Neural progenitor cell (in vitro differentiated cells): ENCODE measurements around the gene MARK4.

Source experiments
- CTCF ChIP-seq: fragments of 200-600 bp; sonication (generic); IDR thresholded peaks from 2 replicates; pipeline ENCODE4 v1.5.1; 2017; ENCODE audit warnings: antibody characterized with exemption, mild to moderate bottlenecking
- EZH2 ChIP-seq: fragments of 200-600 bp; sonication (generic); IDR thresholded peaks from 2 replicates; pipeline ENCODE4 v1.6.1; 2017; ENCODE audit warnings: antibody characterized with exemption, mild to moderate bottlenecking, moderate library complexity

- no peak for TF ChIP-seq EZH2
- TF ChIP-seq CTCF, result no peak
Measured at GRCh38 chr19:45346449-45346848, 95.4 kb downstream of the MARK4 start.
